Measurements from ENCODE around the gene MYO1D. TPM values are rescaled to one million over a fixed set of nuclear protein-coding genes. Genes with fewer than 3 reads are reported as not detected.

MYO1D gene
- total and polyA plus RNA-seq, 2 of the 13 experiments (the other 11 are each of a cell fraction or from before 2014, with no cell fraction given), result 13.2 to 17.3 TPM

GRCh38 chr17:32795339-32795979, 81.5 kb downstream of the MYO1D start:
- CTCF ChIA-PET (ENCODE audit: low intra/inter-chr PET ratio, low total read pairs), result no interaction called here
- no peak overlapping the region for H2AFZ ChIP-seq (ENCODE audit: low read length)
- POLR2A ChIA-PET, result interaction anchor here (1.3 to 1.6 kb wide), 2 partner anchors 10 to 33 kb away, joined by 6 to 10 read pairs; no protein-coding TSS in a partner anchor
- in situ Hi-C loops (cut with HindIII; ENCODE audit: extremely low pct_ligation_motif_present, low pct_unique_long_range_greater_than_20kb) (no loop called here), intact Hi-C loops (cut with micrococcal nuclease; ENCODE audit: unreplicated experiment) (no loop called here)
- H3K9ac ChIP-seq (ENCODE audit: insufficient read depth, low read depth, low read length), result no peak overlapping the region; the same call in 1 of the 2 replicates
- FAIRE-seq (no peak), ATAC-seq (no peak), DNase-seq (ENCODE audit: low spot score) (no peak)
- peak overlapping the region; percentile 72 for H3K4me2 ChIP-seq (ENCODE audit: low read depth, low read length)
- BruUV-seq (replicated peaks), result no TSS peak
- peak overlapping the region; percentile 62 for H3K27ac ChIP-seq (ENCODE audit: extremely low read length, insufficient read depth, low read length)
- no peaks in the 10 kb centered on the region for H3K36me3 ChIP-seq (replicated peaks in 1 of 2; ENCODE audit: control insufficient read depth in 1 of 2, insufficient read depth in 2 of 2, low read length in 2 of 2)
- peaks cover 49% of the 10 kb centered on the region for H3K4me1 ChIP-seq (ENCODE audit: insufficient read depth, low read length)
- H4K20me1 ChIP-seq (ENCODE audit: insufficient read depth, low read length), result no peaks in the 10 kb centered on the region
- no peaks in the 10 kb centered on the region for H3K27me3 ChIP-seq (ENCODE audit: control insufficient read depth in 1 of 2, insufficient read depth in 2 of 2, low read length in 2 of 2)
- H3K9me3 ChIP-seq (ENCODE audit: low read length), result no peaks in the 10 kb centered on the region
- 77% methylated on average over 11 of the region's 11 CpGs for WGBS (ENCODE audit: low lambda C conversion rate)
- peak overlapping the region; percentile 23 to 38 (median 28); a peak in 4 of 6 replicates for H3K4me3 ChIP-seq (replicated peaks in 1 of 3; ENCODE audit: insufficient read depth in 1 of 3, low read depth in 2 of 3, low read length in 3 of 3)
- no peaks in the 10 kb centered on the region for H3K79me2 ChIP-seq (ENCODE audit: insufficient read depth, low read length)
- TF ChIP-seq SMARCE1 (IDR thresholded peaks at IDR 0.05; ENCODE audit: borderline replicate concordance) (no peak), HOXA3 (CRISPR knock-in tag; IDR thresholded peaks at IDR 0.05) (peak; percentile 44; the same call in 1 of the 2 replicates), ETV5 (CRISPR knock-in tag; IDR thresholded peaks at IDR 0.05; ENCODE audit: borderline replicate concordance) (peak; percentile 29; the same call in 1 of the 2 replicates), SAP130 (CRISPR knock-in tag; IDR thresholded peaks at IDR 0.05; ENCODE audit: low read depth) (0 out of 2 replicates have a peak, but pooled peaks have one; percentile 17), ZBTB33 (CRISPR knock-in tag; IDR thresholded peaks at IDR 0.05) (peak; percentile 68), KIAA2018 (CRISPR knock-in tag; IDR thresholded peaks at IDR 0.05; ENCODE audit: borderline replicate concordance) (no peak), MATR3 (CRISPR knock-in tag; IDR thresholded peaks at IDR 0.05) (no peak), SALL1 (CRISPR knock-in tag; IDR thresholded peaks at IDR 0.05) (0 out of 2 replicates have a peak, but pooled peaks have one; percentile 13), HNF4A (CRISPR knock-in tag; IDR thresholded peaks at IDR 0.05) (0 out of 2 replicates have a peak, but pooled peaks have one; percentile 14), ZFX (CRISPR knock-in tag; IDR thresholded peaks at IDR 0.05; ENCODE audit: low read depth) (0 out of 2 replicates have a peak, but pooled peaks have one; percentile 21), FOXP4 (CRISPR knock-in tag; IDR thresholded peaks at IDR 0.05) (peak; percentile 28; the same call in 1 of the 2 replicates)

All from HepG2 (cell line).